H1 (cell line): Measurements from ENCODE around the gene SRI.

Source experiments
- CTCF ChIP-seq, 3 experiments: IDR thresholded peaks; 1 replicate in 2 of 3; 2 replicates in 1 of 3; pipeline versions ENCODE4 v1.5.1 to v1.6.1; 2011; ENCODE audit warnings: low read length in 3 of 3, mild to moderate bottlenecking in 3 of 3, inconsistent platforms in 2 of 3, low read depth in 1 of 3, moderate library complexity in 1 of 3; ENCODE audit not compliant: insufficient read depth in 1 of 3; ENCODE audit errors: control extremely low read depth in 1 of 3
- NRF1 ChIP-seq: IDR thresholded peaks from 2 replicates; pipeline ENCODE4 v1.6.1; 2011; ENCODE audit warnings: mild to moderate bottlenecking, low read depth, low read length, improper control_type of control experiment
- SP4 ChIP-seq: IDR thresholded peaks from 2 replicates; pipeline ENCODE4 v1.6.1; 2012; ENCODE audit warnings: low read length, inconsistent platforms

- TF ChIP-seq CTCF (IDR thresholded peaks at IDR 0.05; ENCODE audit: control extremely low read depth in 1 of 3, insufficient read depth in 1 of 3, low read depth in 1 of 3, low read length in 3 of 3), result peak; percentile 62 to 74 (median 63)
- no peak for TF ChIP-seq SP4
- TF ChIP-seq NRF1, result no peak
Measured at GRCh38 chr7:88219781-88220747, at the start of gene SRI.
